GM21619 (cell line): ENCODE data around the gene DISP3.

Experiments
- ATAC-seq: cut with Tn5 transposase; IDR thresholded peaks from one replicate; pipeline ENCODE4 v1.9.1; 2021; ENCODE audit not compliant: unreplicated experiment

DISP3 gene

GRCh38 chr1:11505591-11506538 is 26.9 kb downstream of the DISP3 start:
- no peak for ATAC-seq

- ATAC-seq, result no peak
Measured at GRCh38 chr1:11507309-11507708, 28.4 kb downstream of the DISP3 start.

DNA sequence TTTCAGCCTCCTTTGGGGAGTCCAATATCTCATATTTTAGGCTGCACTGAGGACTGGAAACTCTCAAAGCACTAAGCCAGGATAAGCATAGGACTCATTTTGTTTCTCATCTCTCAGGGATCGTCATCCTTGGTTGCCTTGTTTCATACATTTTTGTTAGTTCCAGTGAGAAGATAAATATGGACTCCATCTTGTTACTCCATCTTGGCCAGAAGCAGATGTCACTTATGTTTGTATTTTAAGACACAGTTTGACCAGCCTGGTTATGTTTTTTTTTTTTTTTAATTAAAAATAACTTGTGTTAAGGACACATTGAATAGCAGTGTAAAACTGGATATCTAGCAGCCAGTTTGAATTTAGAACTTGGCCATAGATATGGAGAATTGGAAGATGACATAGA is 34.7 kb downstream of the DISP3 start:
- no peak for ATAC-seq

DNA sequence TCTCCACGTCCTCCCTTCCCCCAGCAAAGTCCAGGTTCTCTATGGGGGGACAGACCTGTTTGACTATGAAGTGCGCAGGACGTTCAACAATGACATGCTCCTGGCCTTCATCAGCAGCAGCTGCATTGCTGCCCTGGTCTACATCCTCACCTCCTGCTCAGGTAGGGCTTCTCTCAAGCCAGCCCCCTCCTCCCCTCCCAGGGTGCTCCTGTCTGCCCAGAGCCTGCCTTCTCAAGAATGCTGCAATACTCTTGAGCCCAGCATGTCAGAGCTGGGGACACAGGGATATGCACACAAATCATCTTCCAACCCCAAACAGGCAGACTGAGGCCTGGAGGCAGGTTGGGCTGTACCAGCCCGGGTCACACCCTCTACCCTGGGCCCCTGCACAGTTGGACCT is 35.4 kb downstream of the DISP3 start:
- no peak for ATAC-seq

GRCh38 chr1:11515368-11516300 is 36.7 kb downstream of the DISP3 start:
- no peak for ATAC-seq

DNA sequence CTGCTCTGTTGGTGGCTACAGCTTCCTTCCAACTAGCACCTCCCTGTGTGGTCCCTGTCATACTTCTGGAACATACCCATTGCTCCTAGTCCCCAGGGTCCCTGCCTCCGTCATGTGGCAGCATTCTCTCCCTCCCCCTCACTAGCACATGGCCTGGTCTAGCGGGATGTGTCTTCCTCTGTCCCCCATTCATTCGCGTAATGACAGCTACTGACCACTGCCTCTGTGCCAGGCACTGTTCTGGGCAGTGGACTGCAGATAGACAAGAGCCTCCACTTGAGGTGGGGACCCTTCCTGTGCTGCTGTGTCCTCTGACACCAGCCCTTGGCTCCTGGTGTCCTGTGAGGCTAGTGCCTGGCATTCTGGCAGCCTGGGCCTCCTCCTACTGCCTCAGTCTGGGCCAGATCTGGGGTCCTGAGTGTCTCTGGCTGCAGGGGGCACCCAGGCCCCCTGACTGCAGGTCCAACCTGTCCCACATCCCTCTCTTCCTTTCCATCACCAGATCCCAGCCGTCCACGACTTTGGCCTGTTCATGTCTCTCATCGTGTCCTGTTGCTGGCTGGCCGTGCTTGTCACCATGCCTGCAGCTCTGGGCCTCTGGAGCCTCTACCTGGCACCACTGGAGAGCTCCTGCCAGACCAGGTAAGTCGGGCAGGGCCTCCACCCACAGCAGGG is 38.1 kb downstream of the DISP3 start:
- ATAC-seq, result no peak

DNA sequence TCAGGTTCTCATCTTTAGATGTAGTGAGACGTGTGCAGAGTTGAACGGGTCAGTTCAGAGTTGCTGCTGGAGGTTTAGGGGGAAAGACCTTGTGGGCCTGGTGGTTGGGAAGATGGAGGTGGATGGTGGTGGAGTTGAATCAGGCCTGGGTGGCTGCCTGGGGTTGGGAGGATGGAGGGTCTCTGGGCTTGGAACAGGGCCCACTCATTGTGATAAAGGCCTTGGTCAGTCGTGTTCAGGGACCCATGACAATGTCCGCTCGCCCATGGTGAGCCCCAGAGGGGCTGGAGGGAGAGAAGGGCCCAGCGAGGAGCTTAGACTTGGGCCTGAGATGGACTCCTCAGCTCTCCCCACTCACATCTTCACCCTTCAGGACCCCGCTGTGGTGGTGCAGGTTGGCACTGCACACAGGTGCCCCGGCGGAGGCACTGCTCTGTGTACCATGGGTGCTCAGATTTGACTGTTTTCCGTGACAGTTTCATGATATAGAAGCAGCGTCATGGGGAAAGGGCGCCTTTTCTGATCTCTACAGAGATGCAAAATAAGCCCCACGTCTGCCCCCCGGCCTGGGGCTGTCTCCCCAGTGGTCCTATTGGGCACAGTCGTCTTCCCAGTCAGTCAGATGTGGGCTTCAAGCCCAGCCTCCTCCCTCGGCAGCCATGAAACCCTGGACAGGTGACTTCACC is 39.2 kb downstream of the DISP3 start:
- ATAC-seq, result no peak

GRCh38 chr1:11518791-11519628 is 40.1 kb downstream of the DISP3 start:
- no peak for ATAC-seq

- ATAC-seq, result no peak
Measured at GRCh38 chr1:11519629-11520031, 40.7 kb downstream of the DISP3 start.

DNA sequence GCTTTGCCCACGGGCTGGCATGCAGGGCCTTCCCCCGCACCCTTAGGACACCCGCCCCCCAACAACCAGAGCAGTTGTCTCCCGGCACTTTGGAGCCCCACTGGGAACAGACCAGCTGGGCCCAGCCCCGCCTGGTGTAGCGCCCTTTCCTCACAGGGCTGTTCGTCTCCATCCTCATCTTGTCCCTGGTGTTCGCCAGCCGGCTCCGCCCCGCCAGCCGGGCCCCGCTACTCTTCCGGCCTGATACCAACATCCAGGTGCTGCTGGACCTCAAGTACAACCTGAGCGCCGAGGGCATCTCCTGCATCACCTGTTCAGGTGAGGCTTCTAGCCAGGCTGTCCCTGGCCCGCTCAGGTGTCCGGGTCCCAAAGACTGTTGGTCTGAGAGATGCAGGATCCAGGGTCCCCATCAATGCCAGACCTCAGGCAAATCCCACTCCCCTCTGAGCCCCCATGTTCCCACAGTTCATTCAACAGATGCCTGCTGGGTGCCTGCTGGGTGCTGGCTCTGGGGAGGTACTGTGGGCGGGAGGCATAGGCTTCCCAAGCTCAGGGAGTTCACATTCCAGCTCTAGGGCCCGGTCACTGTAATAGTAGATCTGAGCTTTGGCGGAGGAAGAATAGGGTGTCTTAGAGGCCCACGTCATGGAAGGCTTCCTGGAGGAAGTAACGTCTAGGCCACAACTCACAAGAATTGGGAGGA is 41.7 kb downstream of the DISP3 start:
- no peak for ATAC-seq

DNA sequence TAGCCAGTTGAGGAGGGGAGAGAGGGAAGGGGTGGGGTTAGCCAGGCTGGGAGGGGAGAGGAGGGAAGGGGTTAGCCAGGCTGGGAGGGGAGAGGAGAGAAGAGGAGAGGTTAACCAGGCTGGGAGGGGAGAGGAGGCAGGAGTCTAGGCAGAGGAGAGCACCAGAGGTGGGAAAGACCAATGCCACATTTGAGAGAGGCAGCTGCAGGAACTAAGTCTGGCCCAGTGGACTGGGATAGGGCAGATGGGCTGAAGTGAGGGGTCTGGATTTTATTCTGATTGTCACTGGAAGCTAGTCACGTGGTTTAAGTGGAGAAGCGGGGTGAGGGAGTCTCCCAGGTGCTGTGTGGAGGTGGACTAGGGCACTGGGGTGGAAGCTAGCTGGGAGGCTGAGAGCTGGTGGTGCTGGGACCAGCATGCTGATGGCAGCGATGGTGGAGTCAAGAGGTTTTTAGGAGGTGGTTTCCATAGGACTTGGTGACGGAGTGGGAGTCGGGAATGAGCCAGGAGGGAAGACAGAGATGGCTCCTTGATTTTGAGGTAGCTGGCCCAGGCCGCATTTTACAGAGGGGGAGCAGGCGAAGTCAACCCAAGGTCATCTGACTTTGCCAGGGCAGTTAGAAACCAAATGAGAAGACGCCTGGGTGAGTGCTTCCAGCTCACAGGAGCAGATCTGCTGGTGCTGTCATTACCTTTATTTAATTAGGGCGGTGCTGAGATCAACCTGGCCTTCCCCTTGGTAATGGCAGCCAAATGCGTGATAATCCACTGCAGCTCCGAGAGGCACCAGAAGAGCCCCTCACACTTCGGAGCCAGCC is 42.8 kb downstream of the DISP3 start:
- ATAC-seq, result no peak

DNA sequence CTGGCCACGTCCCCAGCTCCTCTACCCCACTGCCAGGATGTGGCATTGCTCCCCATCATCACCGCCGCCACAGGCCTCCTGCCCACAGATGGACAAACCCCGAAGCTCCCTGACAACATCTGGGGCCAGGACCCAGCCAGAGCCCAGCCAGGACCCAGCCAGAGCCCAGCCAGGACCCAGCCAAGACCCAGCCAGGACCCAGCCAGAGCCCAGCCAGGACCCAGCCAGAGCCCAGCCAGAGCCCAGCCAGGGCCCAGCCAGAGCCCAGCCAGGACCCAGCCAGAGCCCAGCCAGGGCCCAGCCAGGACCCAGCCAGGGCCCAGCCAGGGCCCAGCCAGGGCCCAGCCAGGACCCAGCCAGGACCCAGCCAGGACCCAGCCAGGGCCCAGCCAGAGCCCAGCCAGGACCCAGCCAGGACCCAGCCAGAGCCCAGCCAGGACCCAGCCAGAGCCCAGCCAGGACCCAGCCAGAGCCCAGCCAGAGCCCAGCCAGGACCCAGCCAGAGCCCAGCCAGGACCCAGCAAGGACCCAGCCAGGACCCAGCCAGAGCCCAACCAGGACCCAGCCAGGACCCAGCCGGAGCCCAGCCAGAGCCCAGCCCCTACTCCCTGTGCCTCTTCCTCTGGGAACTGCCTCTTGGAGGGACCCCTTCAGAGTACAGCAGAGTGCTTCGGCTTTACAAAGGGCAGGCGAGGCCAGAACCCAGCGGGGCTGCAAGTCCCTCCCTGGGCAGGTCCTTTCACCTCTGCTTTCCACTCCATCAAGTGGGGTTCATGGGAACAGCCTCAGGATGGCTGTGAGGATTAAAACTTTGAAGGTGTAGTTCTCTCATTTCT is 43.7 kb downstream of the DISP3 start:
- no peak for ATAC-seq

- no peak for ATAC-seq
Measured at GRCh38 chr1:11523261-11523660, 44.3 kb downstream of the DISP3 start.

GRCh38 chr1:11523746-11524464 is 45.0 kb downstream of the DISP3 start:
- ATAC-seq, result no peak

- no peak for ATAC-seq
Measured at GRCh38 chr1:11524465-11525150, 45.7 kb downstream of the DISP3 start.

GRCh38 chr1:11525151-11525505 is 46.2 kb downstream of the DISP3 start:
- no peak for ATAC-seq
